ENCODE data around the gene TOX2. TPM values are rescaled to one million over a fixed set of nuclear protein-coding genes. Genes with fewer than 3 reads are reported as not detected.

TOX2 gene
- total RNA-seq, 1 experiment from 2014 or later = 1.8 TPM

DNA sequence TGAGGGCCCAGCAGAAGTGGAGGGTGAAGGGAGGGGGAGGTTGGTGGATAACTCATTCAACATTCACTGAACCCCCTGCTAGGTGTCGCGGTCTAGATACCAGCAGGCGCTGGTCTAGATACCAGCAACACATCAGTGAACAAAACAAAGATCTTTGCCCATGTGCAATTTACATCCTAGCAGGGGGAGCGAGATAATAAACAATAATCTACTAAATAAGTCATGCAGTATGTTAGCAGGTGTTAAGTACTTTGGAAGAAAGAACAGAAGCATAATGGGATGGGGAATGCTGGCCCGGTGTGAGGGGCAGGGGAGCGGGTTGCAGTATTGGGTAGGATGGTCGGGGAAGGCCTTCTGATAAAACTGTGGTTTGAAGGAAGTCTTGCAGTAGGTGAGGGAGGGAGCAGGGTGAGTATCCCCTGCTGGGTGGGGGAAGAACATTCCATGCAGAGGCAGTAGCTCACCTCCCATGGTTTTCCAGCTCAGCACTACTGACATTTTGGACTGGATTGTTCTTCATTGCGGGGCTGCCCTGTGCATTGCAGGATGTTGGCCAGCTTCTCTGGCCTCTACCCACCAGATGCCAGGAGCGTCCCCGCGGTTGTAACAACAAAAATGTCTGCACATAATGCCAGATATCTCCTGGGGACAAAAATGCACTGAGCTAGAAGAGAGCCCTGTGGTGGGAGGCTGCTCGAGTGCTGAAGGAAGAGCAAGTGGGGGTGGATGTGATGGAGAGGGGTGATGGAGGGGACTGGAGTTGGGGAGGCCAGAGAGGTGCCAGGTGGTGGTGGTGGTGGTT, 117.3 kb downstream of the TOX2 start:
- H3K27me3 ChIP-seq (ENCODE audit: low read length) = no peaks in the 10 kb centered on the region
- H3K79me2 ChIP-seq (ENCODE audit: low read length) = no peaks in the 10 kb centered on the region
- ATAC-seq (no peak), DNase-seq (no peak)
- no peak overlapping the region for H3K4me3 ChIP-seq (ENCODE audit: low read length)
- no peak overlapping the region for H3K4me2 ChIP-seq (ENCODE audit: low read length)
- no peaks in the 10 kb centered on the region for H3K36me3 ChIP-seq (ENCODE audit: low read depth, low read length)
- no peak overlapping the region for H3K27ac ChIP-seq (ENCODE audit: low read length)
- H2AFZ ChIP-seq (ENCODE audit: low read length) = no peak overlapping the region
- no peaks in the 10 kb centered on the region for H4K20me1 ChIP-seq (ENCODE audit: low read length)
- no peak overlapping the region for H3K9ac ChIP-seq (ENCODE audit: low read length)
- no TSS peak for BruUV-seq (replicated peaks)
- H3K9me2 ChIP-seq (replicated peaks; ENCODE audit: low read length) = no peaks in the 10 kb centered on the region
- no peaks in the 10 kb centered on the region for H3K4me1 ChIP-seq (ENCODE audit: insufficient read depth, low read length)
- POLR2A ChIA-PET (ENCODE audit: unreplicated experiment) = no interaction called here
- CTCF ChIA-PET = interaction anchor here (0.6 kb wide), 1 partner anchor 281 kb away, joined by 3 read pairs; no protein-coding TSS in a partner anchor
- intact Hi-C loops (cut with micrococcal nuclease) = no loop called here
- H3F3A ChIP-seq (ENCODE audit: low read length, unreplicated experiment) = no peaks in the 10 kb centered on the region
- H3K9me3 ChIP-seq (ENCODE audit: low read length) = no peaks in the 10 kb centered on the region
- TF ChIP-seq EZH2phosphoT487 (IDR thresholded peaks at IDR 0.05; ENCODE audit: borderline replicate concordance, low read length) = no peak
- TF ChIP-seq EZH2 (IDR thresholded peaks at IDR 0.05; ENCODE audit: low read length, unreplicated experiment) = no peak

DNA sequence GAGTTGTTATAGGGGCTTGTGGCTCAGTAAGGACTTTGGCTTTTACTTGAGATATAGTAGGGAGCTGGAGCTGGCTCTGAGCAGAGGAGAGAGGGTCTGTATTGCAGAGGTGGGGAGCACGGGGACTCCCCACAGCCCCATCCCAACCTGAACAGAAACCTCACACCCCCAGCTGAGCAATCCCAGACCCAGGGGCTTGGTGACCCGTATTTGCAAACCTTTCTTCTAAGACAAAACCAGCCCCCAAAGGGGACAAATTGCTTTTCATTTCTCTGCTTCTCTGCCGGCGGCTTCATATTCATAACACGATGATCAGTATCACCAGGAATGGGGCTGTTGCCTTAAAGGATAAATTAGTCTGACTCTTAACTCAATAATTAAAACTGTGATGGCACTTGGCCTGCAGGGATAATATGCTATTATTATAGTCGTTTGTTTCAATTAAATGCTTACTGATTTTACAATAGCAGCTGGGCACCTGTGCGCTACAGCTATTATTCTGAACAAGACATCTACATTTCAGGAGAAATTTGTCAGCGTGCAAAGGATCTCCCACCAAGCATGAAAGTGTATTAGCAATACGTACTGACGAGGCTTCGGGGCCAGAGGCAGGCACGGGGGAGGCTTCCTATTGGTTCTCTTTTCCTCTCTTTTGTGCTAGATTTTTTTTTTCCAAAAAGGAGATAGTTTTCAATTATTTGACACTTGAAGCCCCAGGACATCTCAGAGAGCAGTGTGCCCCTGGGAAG, 118.1 kb downstream of the TOX2 start:
- Histone ChIP-seq H3K9ac (ENCODE audit: low read length) (no peak overlapping the region), H4K20me1 (ENCODE audit: low read length) (no peaks in the 10 kb centered on the region), H3K27ac (ENCODE audit: low read length) (no peak overlapping the region), H3K4me1 (ENCODE audit: insufficient read depth, low read length) (no peaks in the 10 kb centered on the region), H3K9me2 (replicated peaks; ENCODE audit: low read length) (no peaks in the 10 kb centered on the region), H3K4me3 (ENCODE audit: low read length) (no peak overlapping the region), H3K79me2 (ENCODE audit: low read length) (no peaks in the 10 kb centered on the region), H3F3A (ENCODE audit: low read length, unreplicated experiment) (no peaks in the 10 kb centered on the region), H3K36me3 (ENCODE audit: low read depth, low read length) (no peaks in the 10 kb centered on the region), H3K9me3 (ENCODE audit: low read length) (no peaks in the 10 kb centered on the region), H3K4me2 (ENCODE audit: low read length) (no peak overlapping the region), H3K27me3 (ENCODE audit: low read length) (no peaks in the 10 kb centered on the region), H2AFZ (ENCODE audit: low read length) (no peak overlapping the region)
- ChIA-PET CTCF (interaction anchor here (0.6 kb wide), 1 partner anchor 281 kb away, joined by 3 read pairs; no protein-coding TSS in a partner anchor), POLR2A (ENCODE audit: unreplicated experiment) (no interaction called here)
- no peak for ATAC-seq
- no peak for TF ChIP-seq EZH2 (IDR thresholded peaks at IDR 0.05; ENCODE audit: low read length, unreplicated experiment)
- intact Hi-C loops (cut with micrococcal nuclease) = no loop called here
- BruUV-seq (replicated peaks) = no TSS peak
- no peak for DNase-seq

DNA sequence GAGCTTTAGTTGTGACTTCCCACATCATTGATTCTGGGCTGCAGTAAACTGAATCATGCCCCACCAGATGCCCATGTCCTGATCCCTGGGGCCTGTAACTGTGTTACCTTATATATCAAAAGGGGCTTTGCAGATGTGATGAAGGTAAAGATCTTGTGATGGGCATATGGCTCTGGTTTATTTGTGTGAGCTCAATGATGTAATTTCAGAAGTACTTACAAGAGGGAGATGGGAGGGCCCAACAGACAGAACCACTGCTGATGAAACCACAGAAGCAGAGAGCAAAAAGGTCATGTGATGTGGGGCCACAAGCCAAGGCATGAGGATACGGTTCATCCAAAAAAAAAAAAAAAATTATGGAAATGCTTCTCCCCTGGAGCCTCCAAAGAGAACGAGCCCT, 118.7 kb downstream of the TOX2 start:
- Histone ChIP-seq H3K9ac (ENCODE audit: low read length) (no peak overlapping the region), H3K9me3 (ENCODE audit: low read length) (no peaks in the 10 kb centered on the region), H2AFZ (ENCODE audit: low read length) (no peak overlapping the region), H3K27me3 (ENCODE audit: low read length) (peaks cover 3% of the 10 kb centered on the region; the same call in 1 of the 2 replicates), H3K4me1 (ENCODE audit: insufficient read depth, low read length) (no peaks in the 10 kb centered on the region), H3K79me2 (ENCODE audit: low read length) (no peaks in the 10 kb centered on the region), H3K36me3 (ENCODE audit: low read depth, low read length) (no peaks in the 10 kb centered on the region), H3K4me2 (ENCODE audit: low read length) (no peak overlapping the region), H4K20me1 (ENCODE audit: low read length) (no peaks in the 10 kb centered on the region), H3K4me3 (ENCODE audit: low read length) (no peak overlapping the region), H3K27ac (ENCODE audit: low read length) (no peak overlapping the region), H3F3A (ENCODE audit: low read length, unreplicated experiment) (no peaks in the 10 kb centered on the region), H3K9me2 (replicated peaks; ENCODE audit: low read length) (no peaks in the 10 kb centered on the region)
- no peak for DNase-seq
- TF ChIP-seq, protein P1, sequence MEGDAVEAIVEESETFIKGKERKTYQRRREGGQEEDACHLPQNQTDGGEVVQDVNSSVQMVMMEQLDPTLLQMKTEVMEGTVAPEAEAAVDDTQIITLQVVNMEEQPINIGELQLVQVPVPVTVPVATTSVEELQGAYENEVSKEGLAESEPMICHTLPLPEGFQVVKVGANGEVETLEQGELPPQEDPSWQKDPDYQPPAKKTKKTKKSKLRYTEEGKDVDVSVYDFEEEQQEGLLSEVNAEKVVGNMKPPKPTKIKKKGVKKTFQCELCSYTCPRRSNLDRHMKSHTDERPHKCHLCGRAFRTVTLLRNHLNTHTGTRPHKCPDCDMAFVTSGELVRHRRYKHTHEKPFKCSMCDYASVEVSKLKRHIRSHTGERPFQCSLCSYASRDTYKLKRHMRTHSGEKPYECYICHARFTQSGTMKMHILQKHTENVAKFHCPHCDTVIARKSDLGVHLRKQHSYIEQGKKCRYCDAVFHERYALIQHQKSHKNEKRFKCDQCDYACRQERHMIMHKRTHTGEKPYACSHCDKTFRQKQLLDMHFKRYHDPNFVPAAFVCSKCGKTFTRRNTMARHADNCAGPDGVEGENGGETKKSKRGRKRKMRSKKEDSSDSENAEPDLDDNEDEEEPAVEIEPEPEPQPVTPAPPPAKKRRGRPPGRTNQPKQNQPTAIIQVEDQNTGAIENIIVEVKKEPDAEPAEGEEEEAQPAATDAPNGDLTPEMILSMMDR (conservative IDR thresholded peaks at IDR 0.05; ENCODE audit: low read depth, low read length) = no peak
- TF ChIP-seq EZH2phosphoT487 (IDR thresholded peaks at IDR 0.05; ENCODE audit: borderline replicate concordance, low read length) = no peak
- POLR2A ChIA-PET (ENCODE audit: unreplicated experiment) = no interaction called here
- CTCF ChIA-PET = no interaction called here
- no TSS peak for BruUV-seq (replicated peaks)
- intact Hi-C loops (cut with micrococcal nuclease) = no loop called here
- ATAC-seq = no peak

Measured in PC-3 (cell line).